ENCODE results near the gene LVRN. TPM values are rescaled to one million over a fixed set of nuclear protein-coding genes. Genes with fewer than 3 reads are reported as not detected.
A peak's percentile ranks its signal among the peaks of the same experiment; 100 is the strongest.

The LVRN gene
- total RNA-seq, 1 donor from 2014 or later = not detected

DNA sequence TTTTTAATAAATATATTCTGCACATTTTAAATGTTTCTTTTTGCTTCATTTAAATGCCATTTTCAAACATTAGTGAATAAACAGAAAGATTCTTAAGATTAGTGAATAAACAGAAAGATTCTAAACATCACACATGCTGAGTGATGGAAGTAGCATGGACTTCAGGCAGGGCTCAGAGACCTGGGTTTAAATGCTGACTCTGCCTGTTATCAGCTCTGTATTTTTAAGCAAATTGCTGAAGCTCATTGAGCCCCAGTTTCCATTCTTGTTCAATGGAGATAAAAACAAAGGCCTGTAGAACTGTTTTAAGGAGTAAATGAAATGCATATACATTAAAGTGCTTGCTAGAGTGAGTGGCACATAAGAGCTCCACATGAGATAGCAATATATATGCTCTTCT, 8.1 kb upstream of the LVRN start:
- DNase-seq (ENCODE audit: low read depth) = no peak
- Histone ChIP-seq H3K4me3 (ENCODE audit: low read depth, low read length) (no peak overlapping the region), H3K36me3 (ENCODE audit: control insufficient read depth, insufficient read depth, low read length) (no peaks in the 10 kb centered on the region), H3K27me3 (ENCODE audit: control insufficient read depth, insufficient read depth, low read length) (no peaks in the 10 kb centered on the region)
- TF ChIP-seq, protein P1, sequence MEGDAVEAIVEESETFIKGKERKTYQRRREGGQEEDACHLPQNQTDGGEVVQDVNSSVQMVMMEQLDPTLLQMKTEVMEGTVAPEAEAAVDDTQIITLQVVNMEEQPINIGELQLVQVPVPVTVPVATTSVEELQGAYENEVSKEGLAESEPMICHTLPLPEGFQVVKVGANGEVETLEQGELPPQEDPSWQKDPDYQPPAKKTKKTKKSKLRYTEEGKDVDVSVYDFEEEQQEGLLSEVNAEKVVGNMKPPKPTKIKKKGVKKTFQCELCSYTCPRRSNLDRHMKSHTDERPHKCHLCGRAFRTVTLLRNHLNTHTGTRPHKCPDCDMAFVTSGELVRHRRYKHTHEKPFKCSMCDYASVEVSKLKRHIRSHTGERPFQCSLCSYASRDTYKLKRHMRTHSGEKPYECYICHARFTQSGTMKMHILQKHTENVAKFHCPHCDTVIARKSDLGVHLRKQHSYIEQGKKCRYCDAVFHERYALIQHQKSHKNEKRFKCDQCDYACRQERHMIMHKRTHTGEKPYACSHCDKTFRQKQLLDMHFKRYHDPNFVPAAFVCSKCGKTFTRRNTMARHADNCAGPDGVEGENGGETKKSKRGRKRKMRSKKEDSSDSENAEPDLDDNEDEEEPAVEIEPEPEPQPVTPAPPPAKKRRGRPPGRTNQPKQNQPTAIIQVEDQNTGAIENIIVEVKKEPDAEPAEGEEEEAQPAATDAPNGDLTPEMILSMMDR (IDR thresholded peaks at IDR 0.05; ENCODE audit: insufficient read depth, low read length, poor library complexity, severe bottlenecking) = no peak

DNA sequence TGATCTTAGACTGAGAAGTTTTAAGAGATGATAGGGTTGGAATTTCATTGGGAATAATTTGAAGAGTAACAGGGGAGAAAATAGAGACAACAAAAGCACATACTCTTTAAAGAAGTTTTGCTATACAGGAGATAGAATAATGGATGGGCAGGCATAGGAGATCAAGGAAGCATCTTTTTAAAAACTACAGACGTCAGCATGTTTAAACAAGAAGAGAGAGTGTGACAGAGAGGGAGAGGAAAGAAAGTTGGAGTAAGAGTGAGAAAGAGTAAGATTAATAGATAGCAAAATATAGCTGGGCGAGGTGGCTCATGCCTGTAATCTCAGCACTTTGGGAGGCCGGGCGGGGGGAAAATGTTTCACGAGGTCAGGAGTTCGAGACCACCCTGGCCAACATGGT, 5.3 kb upstream of the LVRN start:
- no peak overlapping the region for H3K4me3 ChIP-seq (ENCODE audit: low read depth, low read length)
- no peaks in the 10 kb centered on the region for H3K36me3 ChIP-seq (ENCODE audit: control insufficient read depth, insufficient read depth, low read length)
- TF ChIP-seq, protein P1 (IDR thresholded peaks at IDR 0.05; ENCODE audit: insufficient read depth, low read length, poor library complexity, severe bottlenecking) = no peak
- H3K27me3 ChIP-seq (ENCODE audit: control insufficient read depth, insufficient read depth, low read length) = peaks cover 6% of the 10 kb centered on the region
- no peak for DNase-seq (ENCODE audit: low read depth)

DNA sequence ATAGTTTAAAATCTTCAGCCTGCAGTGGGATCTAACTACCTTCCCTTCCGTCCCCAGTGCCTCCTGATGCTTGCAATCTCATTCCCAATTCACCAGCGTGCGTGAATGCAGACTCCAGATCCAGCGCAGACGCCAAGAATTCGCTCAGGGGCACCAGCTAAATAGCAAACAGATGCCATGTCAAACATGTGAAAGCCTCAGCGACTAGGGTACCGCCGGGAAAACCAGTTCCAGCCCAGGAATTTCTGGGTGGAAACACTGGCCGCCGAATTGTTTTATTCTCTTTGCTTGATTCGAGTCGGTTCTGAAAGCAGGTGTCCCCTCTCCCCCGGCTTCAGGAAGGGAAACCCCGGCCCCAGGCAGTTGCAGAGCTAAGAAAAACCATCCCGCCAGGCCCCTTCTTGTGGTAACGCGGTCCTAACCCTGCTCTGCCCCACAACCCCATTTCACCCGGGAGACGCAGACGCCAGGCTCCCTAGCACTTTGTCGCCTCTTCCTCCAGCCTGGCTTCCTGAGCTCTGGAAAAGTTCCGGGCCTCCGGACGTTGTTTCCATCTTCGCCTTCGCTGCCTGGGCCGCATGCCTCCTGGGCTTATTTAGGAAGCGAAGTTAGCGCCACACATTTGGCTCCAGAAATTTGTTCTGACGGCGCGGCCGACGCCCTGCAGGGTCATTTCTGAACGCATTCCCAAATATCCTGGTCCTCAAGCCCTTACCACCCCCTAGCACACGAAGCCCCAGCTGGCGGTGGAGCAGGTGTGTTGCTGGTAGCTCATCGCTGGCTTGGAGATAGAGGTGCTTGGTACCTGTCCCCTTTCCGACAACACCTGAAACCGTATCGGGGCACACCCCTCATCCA, 665 bp upstream of the LVRN start:
- Histone ChIP-seq H3K36me3 (ENCODE audit: control insufficient read depth, insufficient read depth, low read length) (no peaks in the 10 kb centered on the region), H3K27me3 (ENCODE audit: control insufficient read depth, insufficient read depth, low read length) (peaks cover 22% of the 10 kb centered on the region), H3K4me3 (ENCODE audit: low read depth, low read length) (peak overlapping the region; percentile 41)
- TF ChIP-seq, protein P1 (IDR thresholded peaks at IDR 0.05; ENCODE audit: insufficient read depth, low read length, poor library complexity, severe bottlenecking) = no peak
- DNase-seq (ENCODE audit: low read depth) = no peak

DNA sequence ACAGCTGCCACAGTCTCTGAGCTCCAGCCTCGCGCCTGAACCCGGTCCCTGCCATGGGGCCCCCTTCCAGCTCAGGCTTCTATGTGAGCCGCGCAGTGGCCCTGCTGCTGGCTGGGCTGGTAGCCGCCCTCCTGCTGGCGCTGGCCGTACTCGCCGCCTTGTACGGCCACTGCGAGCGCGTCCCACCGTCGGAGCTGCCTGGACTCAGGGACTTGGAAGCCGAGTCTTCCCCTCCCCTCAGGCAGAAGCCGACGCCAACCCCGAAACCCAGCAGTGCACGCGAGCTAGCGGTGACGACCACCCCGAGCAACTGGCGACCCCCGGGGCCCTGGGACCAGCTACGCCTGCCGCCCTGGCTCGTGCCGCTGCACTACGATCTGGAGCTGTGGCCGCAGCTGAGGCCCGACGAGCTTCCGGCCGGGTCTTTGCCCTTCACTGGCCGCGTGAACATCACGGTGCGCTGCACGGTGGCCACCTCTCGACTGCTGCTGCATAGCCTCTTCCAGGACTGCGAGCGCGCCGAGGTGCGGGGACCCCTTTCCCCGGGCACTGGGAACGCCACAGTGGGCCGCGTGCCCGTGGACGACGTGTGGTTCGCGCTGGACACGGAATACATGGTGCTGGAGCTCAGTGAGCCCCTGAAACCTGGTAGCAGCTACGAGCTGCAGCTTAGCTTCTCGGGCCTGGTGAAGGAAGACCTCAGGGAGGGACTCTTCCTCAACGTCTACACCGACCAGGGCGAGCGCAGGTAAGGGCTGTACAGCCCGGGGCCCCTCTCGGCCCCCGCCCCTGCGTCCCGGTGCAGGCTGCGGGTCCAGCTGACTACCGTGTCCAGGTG, 509 bp downstream of the LVRN start:
- DNase-seq (ENCODE audit: low read depth) = no peak
- Histone ChIP-seq H3K27me3 (ENCODE audit: control insufficient read depth, insufficient read depth, low read length) (peaks cover 22% of the 10 kb centered on the region), H3K4me3 (ENCODE audit: low read depth, low read length) (peak overlapping the region; percentile 41), H3K36me3 (ENCODE audit: control insufficient read depth, insufficient read depth, low read length) (no peaks in the 10 kb centered on the region)
- TF ChIP-seq, protein P1 (IDR thresholded peaks at IDR 0.05; ENCODE audit: insufficient read depth, low read length, poor library complexity, severe bottlenecking) = no peak

DNA sequence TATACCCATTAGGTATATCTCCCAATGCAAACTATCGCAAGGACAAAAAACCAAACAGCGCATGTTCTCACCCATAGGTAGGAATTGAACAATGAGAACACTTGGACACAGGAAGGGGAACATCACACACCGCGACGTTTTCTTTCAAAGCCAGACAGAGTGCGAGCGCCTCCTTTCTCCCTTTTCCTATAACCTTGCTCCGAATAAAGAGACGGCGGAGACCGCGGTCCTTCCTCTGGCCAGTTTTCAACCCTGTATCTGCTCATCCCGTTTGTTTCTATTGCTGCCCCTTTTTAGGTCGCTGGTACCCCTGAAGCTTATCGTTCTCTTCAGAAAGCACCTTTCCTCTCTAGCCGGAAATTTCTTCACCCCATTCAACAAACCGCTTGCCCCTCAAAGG, 1.3 kb downstream of the LVRN start:
- Histone ChIP-seq H3K4me3 (ENCODE audit: low read depth, low read length) (no peak overlapping the region), H3K27me3 (ENCODE audit: control insufficient read depth, insufficient read depth, low read length) (peaks cover 22% of the 10 kb centered on the region)

More for the DNA sequence above, 1.3 kb downstream of the LVRN start:
- no peak for DNase-seq (ENCODE audit: low read depth)
- H3K36me3 ChIP-seq (ENCODE audit: control insufficient read depth, insufficient read depth, low read length) = no peaks in the 10 kb centered on the region
- TF ChIP-seq, protein P1 (IDR thresholded peaks at IDR 0.05; ENCODE audit: insufficient read depth, low read length, poor library complexity, severe bottlenecking) = no peak

Measured in kidney epithelial cell (primary cell).